Suprapubic skin (tissue), 4 donors: Measurements from ENCODE around the gene ABCF2. TPM values are rescaled to one million over a fixed set of nuclear protein-coding genes. Genes with fewer than 3 reads are reported as not detected.

Experiments
- DNase-seq, 2 donors: peaks; one replicate each; pipeline ENCODE4 v3.0.0-alpha.2; 2019; ENCODE audit warnings: low spot score in 2 of 2
- H3K27ac ChIP-seq: fragments of 200-600 bp; sonication (generic); one replicate; pipeline ENCODE4 v1.5.1; 2019
- H3K27me3 ChIP-seq: fragments of 200-600 bp; sonication (generic); one replicate; pipeline ENCODE4 v1.5.1; 2019
- H3K36me3 ChIP-seq: fragments of 200-600 bp; sonication (generic); one replicate; pipeline ENCODE4 v1.5.1; 2019
- H3K4me1 ChIP-seq: fragments of 200-600 bp; sonication (generic); one replicate; pipeline ENCODE4 v1.5.1; 2019
- H3K4me3 ChIP-seq: fragments of 200-600 bp; sonication (generic); one replicate; pipeline ENCODE4 v1.5.1; 2019; ENCODE audit warnings: mild to moderate bottlenecking
- H3K9me3 ChIP-seq: fragments of 200-600 bp; sonication (generic); one replicate; pipeline ENCODE4 v1.5.1; 2019
- EP300 ChIP-seq: sonication (generic); formaldehyde crosslinking; IDR thresholded peaks from one replicate; pipeline ENCODE4 v1.6.1; 2017; ENCODE audit warnings: antibody characterized with exemption
- POLR2A ChIP-seq, 2 donors: fragments of 450-650 bp; IDR thresholded peaks; one replicate each; pipeline ENCODE4 v1.6.1; 2017; ENCODE audit warnings: antibody characterized with exemption in 2 of 2, mild to moderate bottlenecking in 2 of 2, moderate library complexity in 2 of 2
- POLR2AphosphoS5 ChIP-seq, 3 donors: sonication (generic); formaldehyde crosslinking; IDR thresholded peaks; one replicate each; pipeline ENCODE4 v1.6.1; 2017; ENCODE audit warnings: antibody characterized with exemption in 3 of 3
- WGBS: methylation state at CpG from one replicate; pipeline ENCODE4 v1.1.5; 2018; 5-methylcytosine and 5-hydroxymethylcytosine counted together
- total RNA-seq, 4 donors: library from RNA; depleted of rRNA; stranded (reverse); fragments of >200 nt; gene quantifications; one replicate each; pipeline ENCODE4 v1.1.0, GENCODE V29; 2016
- TF ChIP-seq, protein P1 (sequence below), 2 donors: fragments of 200-600 bp in 1 of 2; fragments of 450-650 bp in 1 of 2; sonication (generic) in 1 of 2; IDR thresholded peaks; one replicate each; pipeline ENCODE4 v1.5.1; 2016 to 2019; ENCODE audit warnings: antibody characterized with exemption in 2 of 2, mild to moderate bottlenecking in 1 of 2, moderate library complexity in 1 of 2

Gene ABCF2
- total RNA-seq, 4 donors from 2014 or later, result 25.3 to 96.5 (median 40.1) TPM

DNA sequence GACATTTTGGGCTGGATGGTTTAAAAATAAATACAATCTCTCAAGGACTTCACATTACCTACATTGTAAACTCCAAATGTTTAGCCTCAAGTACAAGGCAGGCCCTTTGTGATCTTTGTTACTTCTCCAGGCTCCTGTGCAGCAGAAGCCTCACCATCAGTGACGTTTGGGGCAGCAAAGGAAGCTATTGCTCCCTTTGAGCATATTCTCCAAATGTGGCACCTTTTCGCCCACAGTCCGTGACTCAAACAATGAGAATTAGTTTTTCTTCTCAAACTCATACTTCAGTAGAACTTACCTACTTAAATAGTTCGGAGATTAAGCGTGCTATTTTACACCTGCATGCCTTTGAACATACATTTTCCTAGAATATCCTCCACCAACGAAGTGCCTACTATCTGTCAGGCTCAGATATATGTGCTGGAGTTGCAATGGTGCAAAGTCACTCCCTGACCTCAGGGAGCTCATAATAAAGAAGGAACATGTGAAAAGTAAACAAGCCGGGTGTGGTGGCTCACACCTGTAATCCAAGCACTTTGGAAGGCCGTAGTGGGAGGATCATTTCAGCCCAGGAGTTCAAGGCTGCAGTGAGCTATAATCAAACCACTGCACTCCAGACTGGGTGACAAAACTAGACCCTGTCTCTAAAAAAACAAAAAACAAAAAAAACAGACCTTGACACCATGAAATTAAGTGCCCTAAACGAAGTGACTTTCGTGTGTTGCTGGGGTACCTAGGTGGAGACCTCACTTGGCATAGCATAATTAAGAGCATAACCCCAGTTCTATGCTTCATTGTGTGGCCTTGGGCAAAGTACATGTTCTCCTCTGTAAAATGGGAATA is 1.2 kb upstream of the ABCF2 start:
- H3K27ac ChIP-seq, result no peak overlapping the region
- WGBS, result 71% methylated on average over 10 of the region's 10 CpGs
- H3K9me3 ChIP-seq, result no peaks in the 10 kb centered on the region
- no peak for DNase-seq
- H3K4me1 ChIP-seq, result peaks cover 36% of the 10 kb centered on the region
- H3K36me3 ChIP-seq, result peaks cover 16% of the 10 kb centered on the region
- H3K27me3 ChIP-seq, result no peaks in the 10 kb centered on the region
- peak overlapping the region; percentile 75 for H3K4me3 ChIP-seq
- TF ChIP-seq EP300 (no peak), POLR2AphosphoS5 (IDR thresholded peaks at IDR 0.05) (no peak), POLR2A (IDR thresholded peaks at IDR 0.05) (no peak)
- TF ChIP-seq, protein P1, sequence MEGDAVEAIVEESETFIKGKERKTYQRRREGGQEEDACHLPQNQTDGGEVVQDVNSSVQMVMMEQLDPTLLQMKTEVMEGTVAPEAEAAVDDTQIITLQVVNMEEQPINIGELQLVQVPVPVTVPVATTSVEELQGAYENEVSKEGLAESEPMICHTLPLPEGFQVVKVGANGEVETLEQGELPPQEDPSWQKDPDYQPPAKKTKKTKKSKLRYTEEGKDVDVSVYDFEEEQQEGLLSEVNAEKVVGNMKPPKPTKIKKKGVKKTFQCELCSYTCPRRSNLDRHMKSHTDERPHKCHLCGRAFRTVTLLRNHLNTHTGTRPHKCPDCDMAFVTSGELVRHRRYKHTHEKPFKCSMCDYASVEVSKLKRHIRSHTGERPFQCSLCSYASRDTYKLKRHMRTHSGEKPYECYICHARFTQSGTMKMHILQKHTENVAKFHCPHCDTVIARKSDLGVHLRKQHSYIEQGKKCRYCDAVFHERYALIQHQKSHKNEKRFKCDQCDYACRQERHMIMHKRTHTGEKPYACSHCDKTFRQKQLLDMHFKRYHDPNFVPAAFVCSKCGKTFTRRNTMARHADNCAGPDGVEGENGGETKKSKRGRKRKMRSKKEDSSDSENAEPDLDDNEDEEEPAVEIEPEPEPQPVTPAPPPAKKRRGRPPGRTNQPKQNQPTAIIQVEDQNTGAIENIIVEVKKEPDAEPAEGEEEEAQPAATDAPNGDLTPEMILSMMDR (IDR thresholded peaks at IDR 0.05), result no peak

DNA sequence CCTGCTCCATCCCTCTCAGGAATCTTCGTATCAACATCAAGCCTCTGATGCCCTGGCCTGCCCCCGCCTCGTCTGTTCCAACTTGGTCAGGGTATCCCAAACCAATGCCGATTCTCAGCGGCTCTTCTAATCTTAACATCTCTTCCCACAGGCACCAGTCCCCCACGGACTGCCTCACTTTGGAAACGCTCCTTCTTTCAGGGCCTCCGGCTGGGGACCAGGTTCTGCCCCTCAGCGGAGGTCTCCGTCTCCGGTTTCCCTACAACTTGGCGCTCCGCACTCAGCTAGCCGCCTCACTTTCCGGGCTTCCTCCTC is 488 bp downstream of the ABCF2 start:
- Histone ChIP-seq H3K27ac (peak overlapping the region; percentile 42), H3K27me3 (no peaks in the 10 kb centered on the region), H3K9me3 (no peaks in the 10 kb centered on the region), H3K4me3 (peak overlapping the region; percentile 75), H3K4me1 (peaks cover 25% of the 10 kb centered on the region), H3K36me3 (peaks cover 33% of the 10 kb centered on the region)
- DNase-seq, result peak in 1 of 2 donors; percentile 76
- WGBS, result under 1% methylated on average over 13 of the region's 15 CpGs
- no peak for TF ChIP-seq EP300
- TF ChIP-seq, protein P1 (IDR thresholded peaks at IDR 0.05), result no peak
- TF ChIP-seq POLR2AphosphoS5 (IDR thresholded peaks at IDR 0.05), result no peak
- no peak for TF ChIP-seq POLR2A (IDR thresholded peaks at IDR 0.05)

DNA sequence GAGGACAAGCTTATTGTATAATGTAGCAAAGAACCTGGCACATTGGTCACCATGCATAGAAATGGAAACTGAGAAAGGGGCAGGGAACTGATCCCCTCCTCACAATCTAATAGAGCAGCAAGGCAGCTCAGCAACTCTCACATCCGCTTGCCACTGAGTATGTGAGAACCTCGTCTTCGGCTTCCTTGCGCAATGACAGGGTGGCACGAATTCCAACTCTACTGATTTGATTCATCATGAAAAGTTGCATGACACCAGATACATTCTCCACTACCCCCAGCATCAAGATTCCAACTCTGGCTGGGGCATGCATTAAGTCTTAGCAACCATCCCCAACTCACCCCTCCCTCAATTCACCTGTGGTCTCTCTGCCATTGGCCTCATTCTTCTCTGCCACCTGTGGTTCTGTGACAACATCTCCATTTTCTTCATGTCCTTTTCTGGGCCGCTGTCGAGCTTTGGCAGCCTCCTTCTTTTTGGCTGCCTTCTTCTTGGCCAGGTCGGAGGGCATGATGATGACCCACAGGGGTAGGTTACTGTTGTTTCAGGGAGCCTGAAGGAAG is 976 bp downstream of the ABCF2 start:
- peaks cover 37% of the 10 kb centered on the region for H3K36me3 ChIP-seq
- H3K27me3 ChIP-seq, result no peaks in the 10 kb centered on the region
- H3K27ac ChIP-seq, result no peak overlapping the region
- peak overlapping the region; percentile 75 for H3K4me3 ChIP-seq
- 38% methylated on average over 8 of the region's 8 CpGs for WGBS
- no peak for DNase-seq
- H3K4me1 ChIP-seq, result peaks cover 22% of the 10 kb centered on the region
- TF ChIP-seq, protein P1 (IDR thresholded peaks at IDR 0.05), result no peak
- TF ChIP-seq POLR2AphosphoS5 (IDR thresholded peaks at IDR 0.05), result no peak
- no peak for TF ChIP-seq POLR2A (IDR thresholded peaks at IDR 0.05)
- TF ChIP-seq EP300, result no peak
- no peaks in the 10 kb centered on the region for H3K9me3 ChIP-seq

DNA sequence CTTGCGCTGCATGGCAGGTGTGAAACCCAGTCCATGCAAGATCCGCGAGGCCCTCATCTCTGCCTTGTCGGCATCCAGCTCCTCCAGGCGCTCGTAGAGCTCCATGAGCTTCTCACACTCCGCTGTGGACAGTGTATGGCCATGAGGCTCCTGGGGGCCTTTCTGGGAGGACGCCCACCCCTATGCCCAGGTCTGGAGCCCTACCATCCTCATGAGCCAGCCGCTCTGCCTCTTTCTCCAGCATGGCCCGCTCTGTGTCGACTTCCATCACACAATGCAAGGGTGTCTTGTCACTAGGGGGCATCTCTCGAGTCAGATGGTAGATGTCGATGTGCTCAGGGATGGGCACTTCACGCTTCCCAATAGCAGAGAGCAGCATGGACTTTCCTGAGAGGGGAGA is 3.3 kb downstream of the ABCF2 start:
- H3K27me3 ChIP-seq, result no peaks in the 10 kb centered on the region
- TF ChIP-seq POLR2A (IDR thresholded peaks at IDR 0.05) (no peak), POLR2AphosphoS5 (IDR thresholded peaks at IDR 0.05) (no peak), EP300 (no peak)
- TF ChIP-seq, protein P1 (IDR thresholded peaks at IDR 0.05), result no peak
- 92% methylated on average over 14 of the region's 14 CpGs for WGBS
- peaks cover 60% of the 10 kb centered on the region for H3K36me3 ChIP-seq
- H3K27ac ChIP-seq, result no peak overlapping the region
- DNase-seq, result no peak
- no peaks in the 10 kb centered on the region for H3K9me3 ChIP-seq
- peaks cover 22% of the 10 kb centered on the region for H3K4me1 ChIP-seq
- H3K4me3 ChIP-seq, result no peak overlapping the region

DNA sequence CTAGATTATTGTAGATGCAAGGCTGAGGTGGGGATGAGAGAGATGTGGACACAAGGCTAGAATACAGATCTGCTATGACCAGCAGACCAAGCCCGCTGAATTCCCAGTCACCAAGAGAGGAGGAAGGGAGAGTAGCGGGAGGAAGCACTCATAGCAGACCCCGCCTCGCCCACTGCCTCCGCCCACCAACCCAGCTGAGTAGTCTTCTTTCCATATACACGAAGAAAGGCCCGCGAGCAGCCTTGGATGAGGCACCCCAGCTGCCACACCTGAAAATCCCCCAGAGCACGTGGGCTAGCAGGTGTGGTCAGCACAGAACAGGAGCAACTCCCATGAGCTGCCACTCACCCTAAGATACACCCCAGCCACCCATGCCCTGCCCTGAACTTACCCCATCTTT is 8.8 kb downstream of the ABCF2 start:
- Histone ChIP-seq H3K9me3 (no peaks in the 10 kb centered on the region), H3K27ac (no peak overlapping the region), H3K27me3 (no peaks in the 10 kb centered on the region), H3K36me3 (peaks cover 99% of the 10 kb centered on the region), H3K4me1 (no peaks in the 10 kb centered on the region), H3K4me3 (no peak overlapping the region)
- 85% methylated on average over 8 of the region's 9 CpGs for WGBS
- no peak for DNase-seq
- TF ChIP-seq, protein P1 (IDR thresholded peaks at IDR 0.05), result no peak
